ENCODE results near the gene TBC1D2. TPM values are rescaled to one million over a fixed set of nuclear protein-coding genes. Genes with fewer than 3 reads are reported as not detected.

Gene TBC1D2
- total RNA-seq, 3 donors from 2014 or later (not counting 1 experiment from before 2014, with no cell fraction given) = 5.0 to 8.9 (median 7.0) TPM

GRCh38 chr9:98206754-98207153 is 48.7 kb downstream of the TBC1D2 start:
- no peak overlapping the region for H3K27ac Mint-ChIP-seq
- H3K27me3 ChIP-seq (ENCODE audit: control insufficient read depth, insufficient read depth, low read length) = no peaks in the 10 kb centered on the region
- 92% methylated on average over 2 of the region's 2 CpGs for WGBS (ENCODE audit: insufficient coverage)
- no peak for TF ChIP-seq CTCF (IDR thresholded peaks at IDR 0.05)
- intact Hi-C loops (cut with micrococcal nuclease) = loop anchor here (5.0 kb wide), 1 partner anchor 134 kb away; no protein-coding TSS in a partner anchor
- H3K27me3 Mint-ChIP-seq (ENCODE audit: low read depth in 2 of 2) = no peaks in the 10 kb centered on the region
- no peaks in the 10 kb centered on the region for H3K4me1 Mint-ChIP-seq
- no peaks in the 10 kb centered on the region for H3K9me3 Mint-ChIP-seq
- ATAC-seq (no peak), DNase-seq (no peak)
- H3K4me3 ChIP-seq (ENCODE audit: low read length) = no peak overlapping the region
- no peak overlapping the region for H3K27ac ChIP-seq (ENCODE audit: low read length)
- no peaks in the 10 kb centered on the region for H3K9me3 ChIP-seq (ENCODE audit: control insufficient read depth, insufficient read depth, low read length)
- peaks cover 4% of the 10 kb centered on the region for H3K36me3 ChIP-seq (ENCODE audit: control insufficient read depth, insufficient read depth, low read length)
- H3K4me3 Mint-ChIP-seq = no peak overlapping the region
- no peaks in the 10 kb centered on the region for H3K36me3 Mint-ChIP-seq
- H3K4me1 ChIP-seq (ENCODE audit: control insufficient read depth, insufficient read depth, low read length) = peaks cover 9% of the 10 kb centered on the region

GRCh38 chr9:98204692-98205091 is 50.8 kb downstream of the TBC1D2 start:
- 92% methylated on average over 4 of the region's 4 CpGs for WGBS (ENCODE audit: insufficient coverage)
- intact Hi-C loops (cut with micrococcal nuclease) = loop anchor here (1.0 to 5.0 kb wide), 2 partner anchors 59 to 132 kb away; no protein-coding TSS in a partner anchor

GRCh38 chr9:98203153-98203552 is 52.3 kb downstream of the TBC1D2 start:
- ATAC-seq (no peak), DNase-seq (no peak)
- no peaks in the 10 kb centered on the region for H3K9me3 ChIP-seq (ENCODE audit: control insufficient read depth, insufficient read depth, low read length)
- no peak overlapping the region for H3K27ac Mint-ChIP-seq
- 85% methylated on average over 5 of the region's 7 CpGs for WGBS (ENCODE audit: insufficient coverage)
- intact Hi-C loops (cut with micrococcal nuclease) = no loop called here
- H3K4me3 Mint-ChIP-seq = no peak overlapping the region
- no peaks in the 10 kb centered on the region for H3K27me3 ChIP-seq (ENCODE audit: control insufficient read depth, insufficient read depth, low read length)
- no peak overlapping the region for H3K27ac ChIP-seq (ENCODE audit: low read length)
- no peaks in the 10 kb centered on the region for H3K9me3 Mint-ChIP-seq
- peaks cover 9% of the 10 kb centered on the region for H3K4me1 ChIP-seq (ENCODE audit: control insufficient read depth, insufficient read depth, low read length)
- H3K4me3 ChIP-seq (ENCODE audit: low read length) = no peak overlapping the region
- no peaks in the 10 kb centered on the region for H3K4me1 Mint-ChIP-seq
- peaks cover 2% of the 10 kb centered on the region for H3K36me3 ChIP-seq (ENCODE audit: control insufficient read depth, insufficient read depth, low read length)
- no peaks in the 10 kb centered on the region for H3K36me3 Mint-ChIP-seq
- no peak for TF ChIP-seq CTCF (IDR thresholded peaks at IDR 0.05)
- no peaks in the 10 kb centered on the region for H3K27me3 Mint-ChIP-seq (ENCODE audit: low read depth in 2 of 2)

More at GRCh38 chr9:98204692-98205091, 50.8 kb downstream of the TBC1D2 start:
- H3K4me3 ChIP-seq (ENCODE audit: low read length) = no peak overlapping the region
- H3K4me1 ChIP-seq (ENCODE audit: control insufficient read depth, insufficient read depth, low read length) = peaks cover 9% of the 10 kb centered on the region
- TF ChIP-seq CTCF (IDR thresholded peaks at IDR 0.05) = no peak
- no peak for DNase-seq
- Mint-ChIP-seq H3K4me1 (no peaks in the 10 kb centered on the region), H3K4me3 (no peak overlapping the region), H3K9me3 (no peaks in the 10 kb centered on the region), H3K27ac (no peak overlapping the region), H3K27me3 (ENCODE audit: low read depth in 2 of 2) (no peaks in the 10 kb centered on the region), H3K36me3 (no peaks in the 10 kb centered on the region)
- no peak for ATAC-seq
- no peak overlapping the region for H3K27ac ChIP-seq (ENCODE audit: low read length)
- H3K27me3 ChIP-seq (ENCODE audit: control insufficient read depth, insufficient read depth, low read length) = no peaks in the 10 kb centered on the region
- H3K9me3 ChIP-seq (ENCODE audit: control insufficient read depth, insufficient read depth, low read length) = no peaks in the 10 kb centered on the region
- peaks cover 4% of the 10 kb centered on the region for H3K36me3 ChIP-seq (ENCODE audit: control insufficient read depth, insufficient read depth, low read length)

GRCh38 chr9:98202252-98202651 is 53.2 kb downstream of the TBC1D2 start:
- Histone ChIP-seq H3K27me3 (ENCODE audit: control insufficient read depth, insufficient read depth, low read length) (no peaks in the 10 kb centered on the region), H3K27ac (ENCODE audit: low read length) (no peak overlapping the region), H3K36me3 (ENCODE audit: control insufficient read depth, insufficient read depth, low read length) (no peaks in the 10 kb centered on the region), H3K9me3 (ENCODE audit: control insufficient read depth, insufficient read depth, low read length) (no peaks in the 10 kb centered on the region), H3K4me3 (ENCODE audit: low read length) (no peak overlapping the region), H3K4me1 (ENCODE audit: control insufficient read depth, insufficient read depth, low read length) (peaks cover 9% of the 10 kb centered on the region)
- Mint-ChIP-seq H3K4me3 (no peak overlapping the region), H3K4me1 (no peaks in the 10 kb centered on the region), H3K36me3 (no peaks in the 10 kb centered on the region), H3K9me3 (no peaks in the 10 kb centered on the region), H3K27ac (no peak overlapping the region), H3K27me3 (ENCODE audit: low read depth in 2 of 2) (no peaks in the 10 kb centered on the region)
- no peak for DNase-seq
- WGBS (ENCODE audit: insufficient coverage) = 91% methylated on average over 5 of the region's 5 CpGs
- ATAC-seq = no peak
- intact Hi-C loops (cut with micrococcal nuclease) = no loop called here
- no peak for TF ChIP-seq CTCF (IDR thresholded peaks at IDR 0.05)
